ENCODE results near the gene CACNB4. TPM values are rescaled to one million over a fixed set of nuclear protein-coding genes. Genes with fewer than 3 reads are reported as not detected.

The CACNB4 gene
- total and polyA plus RNA-seq, 9 of the 15 experiments (the other 6 are each of a cell fraction or from before 2014, with no cell fraction given), result 0.01 to 0.20 (median 0.04) TPM; not detected in 1

GRCh38 chr2:151922845-151923666, 175.8 kb downstream of the CACNB4 start (continued):
- TF ChIP-seq HMGXB4 (CRISPR knock-in tag; IDR thresholded peaks at IDR 0.05), result no peak
- peak; percentile 94 for TF ChIP-seq CEBPB (tag; IDR thresholded peaks at IDR 0.05)
- TF ChIP-seq ADNP (tag; IDR thresholded peaks at IDR 0.05), result no peak
- TF ChIP-seq HEY1 (CRISPR knock-in tag; IDR thresholded peaks at IDR 0.05; ENCODE audit: borderline replicate concordance), result no peak
- no peak for TF ChIP-seq RUNX1 (IDR thresholded peaks at IDR 0.05; ENCODE audit: low read depth)
- no peak for TF ChIP-seq PCBP2 (IDR thresholded peaks at IDR 0.05; ENCODE audit: low read depth, low read length, poor library complexity, severe bottlenecking)
- peak; percentile 15; the same call in 1 of the 2 replicates for TF ChIP-seq SOX6 (IDR thresholded peaks at IDR 0.05)
- TF ChIP-seq SRSF3 (IDR thresholded peaks at IDR 0.05; ENCODE audit: insufficient read depth, low read length), result no peak
- TF ChIP-seq EP300 (IDR thresholded peaks at IDR 0.05; ENCODE audit: low read length), result no peak
- TF ChIP-seq JUND (IDR thresholded peaks at IDR 0.05; ENCODE audit: borderline replicate concordance, low read depth, low read length), result peak; percentile 27; the same call in 1 of the 2 replicates
- TF ChIP-seq JUND (tag; IDR thresholded peaks at IDR 0.05; ENCODE audit: borderline replicate concordance, low read depth, low read length), result no peak
- TF ChIP-seq HDAC6 (IDR thresholded peaks at IDR 0.05; ENCODE audit: low read depth, low read length), result no peak
- peak; percentile 33; the same call in 1 of the 2 replicates for TF ChIP-seq THRA (IDR thresholded peaks at IDR 0.05)
- peak; percentile 77 for TF ChIP-seq NFIC (IDR thresholded peaks at IDR 0.05)
- no peak for TF ChIP-seq BCOR (IDR thresholded peaks at IDR 0.05)
- TF ChIP-seq MIER1 (IDR thresholded peaks at IDR 0.05; ENCODE audit: low read depth), result no peak
- no peak for TF ChIP-seq CCNT2 (IDR thresholded peaks at IDR 0.05; ENCODE audit: borderline replicate concordance, extremely low read depth, insufficient read length, low read depth, low read length)
- no peak for TF ChIP-seq ZNF518B (CRISPR knock-in tag; IDR thresholded peaks at IDR 0.05)
- TF ChIP-seq USF1 (CRISPR knock-in tag; IDR thresholded peaks at IDR 0.05), result peak; percentile 36; the same call in 1 of the 2 replicates
- TF ChIP-seq HDAC2 (IDR thresholded peaks at IDR 0.05), result no peak

Data from K562 (cell line).